GM18868 (cell line): ENCODE results near the gene SLC34A3.
"Not testable (repeated sequence)": the region's sequence is repeated elsewhere in the genome, so short reads cannot be mapped to it uniquely, and the experiment has no call there.

Source experiments
- ATAC-seq: cut with Tn5 transposase; IDR thresholded peaks from one replicate; pipeline ENCODE4 v1.9.1; 2021; ENCODE audit warnings: mild to moderate bottlenecking, moderate library complexity; ENCODE audit not compliant: unreplicated experiment

SLC34A3 gene

DNA sequence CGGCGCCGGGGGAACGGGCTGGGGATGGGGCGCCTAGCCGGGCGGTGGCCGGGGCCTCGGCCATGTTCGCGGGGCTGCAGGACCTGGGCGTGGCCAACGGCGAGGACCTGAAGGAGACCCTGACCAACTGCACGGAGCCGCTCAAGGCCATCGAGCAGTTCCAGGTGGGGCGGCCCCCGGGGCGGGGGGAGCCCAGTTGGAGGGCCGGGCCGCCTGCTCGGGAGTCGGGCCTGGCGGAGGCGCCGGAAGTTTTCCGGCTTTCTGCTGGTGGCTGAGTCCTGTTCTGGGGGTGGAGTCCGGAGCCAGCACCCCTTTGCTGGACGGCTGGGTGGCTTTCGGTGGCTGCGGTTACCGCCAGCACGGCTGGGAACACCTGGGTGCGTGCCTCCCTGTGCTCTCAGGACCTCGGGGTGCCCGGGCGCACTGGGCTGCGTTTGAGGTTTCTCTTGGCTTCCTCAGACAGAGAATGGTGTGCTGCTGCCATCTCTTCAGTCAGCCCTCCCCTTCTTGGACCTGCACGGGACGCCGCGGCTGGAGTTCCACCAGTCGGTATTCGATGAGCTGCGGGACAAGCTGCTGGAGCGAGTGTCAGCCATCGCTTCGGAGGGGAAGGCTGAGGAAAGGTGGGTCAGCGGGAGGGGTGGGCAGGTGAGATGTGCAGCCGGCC lies 24.9 kb downstream of the SLC34A3 start:
- peak; percentile 36 for ATAC-seq

DNA sequence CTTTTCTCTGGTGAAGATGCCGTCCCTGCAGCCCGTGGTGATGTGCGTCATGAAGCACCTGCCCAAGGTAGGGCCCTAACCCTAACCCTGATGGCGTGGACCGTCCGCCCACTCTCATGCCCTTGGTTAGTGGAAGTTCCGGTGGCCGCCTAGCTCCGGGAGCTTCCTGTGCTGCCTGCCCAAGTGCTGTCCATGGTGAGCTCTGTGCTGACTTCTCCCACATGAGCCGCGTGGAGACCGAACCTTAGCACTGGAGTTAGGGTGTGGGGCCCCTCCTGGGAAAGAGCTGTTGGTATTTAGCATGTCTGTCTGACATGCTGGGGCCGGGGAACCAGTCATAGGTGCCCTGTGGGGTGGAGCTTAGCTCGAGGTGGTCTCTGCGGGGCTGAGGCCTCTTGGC lies 25.7 kb downstream of the SLC34A3 start:
- ATAC-seq = no peak

DNA sequence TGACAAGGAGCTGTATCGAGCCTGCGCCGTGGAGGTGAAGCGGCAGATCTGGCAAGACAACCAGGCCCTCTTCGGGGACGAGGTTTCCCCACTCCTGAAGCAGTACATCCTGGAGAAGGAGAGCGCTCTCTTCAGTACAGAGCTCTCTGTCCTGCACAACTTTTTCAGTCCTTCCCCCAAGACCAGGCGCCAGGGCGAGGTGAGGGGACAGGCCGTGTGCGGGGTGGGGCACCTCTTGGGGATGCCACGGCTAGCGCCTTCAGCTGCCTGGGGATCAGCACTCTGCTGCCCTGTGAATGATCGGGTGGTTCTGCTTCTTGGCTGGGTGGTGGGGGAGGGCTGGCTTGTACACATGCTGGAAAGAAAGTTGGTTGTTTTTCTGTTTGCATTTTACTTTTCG lies 26.2 kb downstream of the SLC34A3 start:
- ATAC-seq = no peak

DNA sequence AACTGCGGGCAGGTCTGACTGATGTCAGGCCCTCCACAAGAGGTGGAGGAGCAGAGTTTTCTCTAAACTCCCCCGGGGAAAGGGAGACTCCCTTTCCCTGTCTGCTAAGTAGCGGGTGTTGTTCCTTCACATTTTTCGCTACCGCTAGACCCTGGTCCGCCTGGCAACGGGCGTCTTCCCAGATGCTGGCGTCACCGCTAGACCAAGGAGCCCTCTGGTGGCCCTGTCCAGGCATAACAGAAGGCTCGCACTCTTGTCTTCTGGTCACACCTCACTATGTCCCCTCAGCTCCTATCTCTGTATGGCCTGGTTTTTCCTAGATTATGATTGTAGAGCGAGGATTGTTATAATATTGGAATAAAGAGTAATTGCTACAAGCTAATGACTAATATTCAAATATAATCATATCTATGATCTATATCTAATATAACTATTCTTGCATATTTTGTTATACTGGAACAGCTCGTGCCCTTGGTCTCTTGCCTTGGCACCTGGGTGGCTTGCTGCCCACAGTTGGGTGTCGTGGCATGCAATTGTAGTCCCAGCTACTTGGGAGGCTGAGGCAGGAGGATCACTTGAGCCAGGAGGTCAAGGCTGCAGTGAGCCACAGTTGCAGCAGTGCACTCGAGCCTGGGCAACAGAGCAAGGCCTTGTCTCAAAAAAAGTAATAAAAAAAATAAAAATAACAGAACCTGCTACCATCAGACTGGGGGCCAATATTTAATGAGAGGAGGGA lies 31.6 kb downstream of the SLC34A3 start:
- ATAC-seq = not testable (repeated sequence)

DNA sequence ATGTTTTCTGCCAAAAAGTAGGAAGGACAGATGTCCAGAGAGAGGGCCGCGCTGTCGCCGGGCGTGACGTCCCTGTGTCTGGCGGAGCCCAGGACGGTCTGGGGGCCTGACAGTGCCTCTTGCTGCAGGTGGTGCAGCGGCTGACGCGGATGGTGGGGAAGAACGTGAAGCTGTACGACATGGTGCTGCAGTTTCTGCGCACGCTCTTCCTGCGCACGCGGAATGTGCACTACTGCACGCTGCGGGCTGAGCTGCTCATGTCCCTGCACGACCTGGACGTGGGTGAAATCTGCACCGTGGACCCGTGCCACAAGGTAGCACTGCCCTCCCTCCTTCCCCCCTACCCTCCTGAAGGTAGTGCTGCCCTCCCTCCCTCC lies 32.2 kb downstream of the SLC34A3 start:
- no peak for ATAC-seq

DNA sequence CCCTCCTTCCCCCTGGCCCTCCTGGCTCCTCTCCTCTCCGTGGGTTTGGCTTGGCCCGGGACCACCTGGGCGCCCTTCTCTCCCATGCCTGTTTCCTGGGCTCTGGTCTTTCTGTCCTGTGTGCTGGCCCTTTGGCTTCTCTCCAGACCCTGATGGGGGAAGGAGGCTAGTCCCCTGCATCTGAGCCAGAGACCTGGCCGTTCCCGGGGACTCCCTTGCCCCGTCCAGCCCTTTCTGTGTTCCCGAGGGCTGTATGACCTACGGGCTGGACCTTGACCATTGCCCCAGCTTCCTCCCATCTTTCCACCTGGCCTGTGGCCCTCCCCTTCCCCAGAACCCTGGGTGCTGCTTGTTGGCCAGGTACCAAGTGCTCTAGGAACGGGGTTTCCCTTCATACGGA lies 32.8 kb downstream of the SLC34A3 start:
- ATAC-seq = no peak

DNA sequence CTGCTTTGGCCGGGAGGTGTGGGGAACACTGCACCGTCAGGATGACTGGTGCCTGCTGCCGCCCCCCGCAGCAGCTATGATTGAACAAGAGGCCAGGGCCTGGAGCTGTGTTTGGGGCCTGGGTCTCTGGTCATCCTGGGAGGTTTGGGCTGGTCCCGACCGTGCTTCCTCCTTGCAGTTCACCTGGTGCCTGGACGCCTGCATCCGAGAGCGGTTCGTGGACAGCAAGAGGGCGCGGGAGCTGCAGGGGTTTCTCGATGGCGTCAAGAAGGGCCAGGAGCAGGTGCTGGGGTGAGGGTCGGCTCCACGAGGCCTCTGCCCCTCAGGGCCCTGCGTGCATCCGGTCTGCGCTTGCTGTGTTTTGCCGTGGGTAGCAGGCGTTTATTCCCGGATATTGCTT lies 33.4 kb downstream of the SLC34A3 start:
- ATAC-seq = no peak

DNA sequence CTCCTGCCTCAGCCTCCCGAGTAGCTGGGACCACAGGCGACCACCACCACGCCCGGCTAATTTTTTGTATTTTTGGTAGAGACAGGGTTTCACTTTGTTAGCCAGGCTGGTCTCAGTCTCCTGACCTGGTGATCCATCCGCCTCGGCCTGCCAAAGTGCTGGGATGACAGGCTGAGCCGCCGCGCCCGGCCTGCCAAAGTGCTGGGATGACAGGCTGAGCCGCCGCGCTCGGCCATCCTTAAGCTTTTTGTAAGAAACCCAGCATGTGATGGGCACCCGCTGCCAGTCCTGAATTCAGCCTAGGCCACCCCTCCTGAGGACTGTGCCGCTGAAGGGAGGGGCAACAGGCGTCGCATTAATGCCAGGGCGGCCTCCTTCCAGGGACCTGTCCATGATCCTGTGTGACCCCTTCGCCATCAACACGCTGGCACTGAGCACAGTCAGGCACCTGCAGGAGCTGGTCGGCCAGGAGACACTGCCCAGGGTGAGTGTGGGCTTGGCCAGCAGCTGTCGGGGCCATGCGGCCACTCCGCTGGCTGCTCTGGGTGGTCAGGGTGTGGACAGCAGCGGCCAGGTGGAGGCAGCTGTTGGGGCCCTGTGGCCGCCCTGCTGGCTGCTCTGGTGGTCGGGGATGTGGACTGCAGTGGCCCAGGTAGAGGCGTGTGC lies 34.9 kb downstream of the SLC34A3 start:
- no peak for ATAC-seq

DNA sequence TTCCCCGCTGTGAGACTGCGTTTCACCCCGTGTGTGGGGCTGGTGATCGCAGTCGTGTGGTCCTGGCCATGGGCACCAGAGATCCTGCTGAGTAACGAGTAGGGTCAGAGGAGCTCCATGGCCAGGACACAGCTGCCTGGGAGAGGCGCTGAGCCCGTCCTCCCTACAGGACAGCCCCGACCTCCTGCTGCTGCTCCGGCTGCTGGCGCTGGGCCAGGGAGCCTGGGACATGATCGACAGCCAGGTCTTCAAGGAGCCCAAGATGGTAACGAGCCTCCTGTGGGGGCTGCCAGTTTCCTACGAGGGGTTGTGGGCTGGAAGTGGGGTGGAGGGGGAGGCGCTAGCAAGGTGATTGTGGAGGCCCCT lies 35.4 kb downstream of the SLC34A3 start:
- ATAC-seq = no peak

DNA sequence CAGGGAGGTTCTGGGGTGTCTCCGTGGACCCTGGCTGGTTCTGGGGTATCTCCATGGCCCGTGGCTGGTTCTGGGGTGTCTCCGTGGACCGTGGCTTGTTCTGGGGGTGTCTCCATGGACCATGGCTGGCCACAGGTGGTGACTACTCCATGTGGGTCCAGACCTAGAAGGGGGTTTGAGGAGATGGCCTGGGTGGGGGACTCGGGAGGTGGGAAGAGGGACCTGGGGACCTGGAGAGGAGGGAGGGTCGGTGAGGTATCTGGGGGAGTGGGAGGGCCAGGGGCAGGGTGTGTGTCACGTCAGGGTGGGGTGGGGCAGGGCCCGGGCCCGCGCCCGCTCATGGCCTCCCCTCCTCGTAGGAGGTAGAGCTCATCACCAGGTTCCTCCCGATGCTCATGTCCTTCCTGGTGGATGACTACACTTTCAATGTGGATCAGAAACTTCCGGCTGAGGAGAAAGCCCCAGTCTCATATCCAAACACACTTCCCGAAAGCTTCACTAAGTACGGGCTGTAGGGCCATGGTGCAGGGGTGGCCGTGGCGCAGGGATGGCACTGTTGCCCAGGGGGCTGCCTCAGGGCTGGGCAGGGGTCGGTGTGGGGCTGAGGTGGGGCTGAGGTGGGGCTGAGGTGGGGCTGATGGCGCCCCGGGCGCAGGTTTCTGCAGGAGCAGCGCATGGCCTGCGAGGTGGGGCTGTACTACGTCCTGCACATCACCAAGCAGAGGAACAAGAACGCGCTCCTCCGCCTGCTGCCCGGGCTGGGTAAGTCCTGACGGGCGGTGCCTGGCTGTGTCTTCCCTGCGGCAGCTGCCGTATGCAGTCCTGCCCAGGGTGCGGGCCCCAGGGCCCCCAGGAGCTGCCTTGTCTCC lies 36.1 kb downstream of the SLC34A3 start:
- ATAC-seq = no peak

DNA sequence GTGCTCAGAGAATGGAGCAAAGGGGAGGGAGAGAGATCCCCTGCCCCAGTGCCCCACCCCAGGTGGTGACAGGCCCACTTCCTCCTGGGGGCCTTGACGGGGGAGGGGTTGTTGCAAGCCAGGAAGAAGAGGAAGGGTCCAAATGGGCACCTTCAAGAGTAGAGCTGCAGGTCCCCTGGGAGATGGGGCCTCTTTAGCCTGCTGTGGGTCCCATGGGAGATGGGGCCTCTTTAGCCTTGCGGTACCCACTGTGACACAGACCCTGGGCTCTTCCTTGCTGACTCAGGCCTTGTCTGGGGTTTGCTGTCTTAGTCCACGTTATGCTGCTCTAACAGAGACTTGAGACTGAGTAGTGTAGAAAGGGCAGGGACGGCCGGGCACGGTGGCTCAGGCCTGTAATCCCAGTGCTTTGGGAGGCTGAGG lies 37.2 kb downstream of the SLC34A3 start:
- peak; percentile 53 for ATAC-seq

DNA sequence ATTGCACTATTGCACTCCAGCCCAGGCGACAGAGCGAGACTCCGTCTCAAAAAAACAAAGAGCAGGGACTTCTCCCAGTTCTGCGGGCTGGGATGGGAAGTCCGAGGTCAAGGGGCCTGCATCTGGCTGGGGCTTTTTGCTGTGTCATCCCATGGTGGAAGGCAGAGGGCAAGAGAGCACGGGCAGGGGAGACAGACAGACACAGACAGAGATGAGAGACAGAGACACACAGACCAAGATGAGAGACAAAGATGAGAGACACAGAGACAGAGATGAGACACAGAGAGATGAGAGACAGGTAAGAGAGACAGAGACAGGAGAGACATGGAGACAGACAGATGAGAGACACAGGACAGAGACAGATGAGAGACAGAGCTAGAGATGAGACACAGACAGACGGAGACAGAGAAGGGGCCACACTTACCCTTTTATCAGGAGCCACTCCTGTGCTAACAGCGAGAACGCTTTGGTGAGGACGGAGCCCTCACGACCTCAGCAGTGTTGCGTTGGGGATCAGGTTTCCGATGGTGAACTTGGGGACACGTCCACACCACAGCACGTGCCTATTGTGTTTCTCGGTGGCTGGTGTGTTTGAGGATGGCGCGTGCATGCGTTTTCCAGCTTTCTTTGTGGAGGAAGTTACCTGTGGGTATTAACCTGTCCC lies 38.0 kb downstream of the SLC34A3 start:
- no peak for ATAC-seq

DNA sequence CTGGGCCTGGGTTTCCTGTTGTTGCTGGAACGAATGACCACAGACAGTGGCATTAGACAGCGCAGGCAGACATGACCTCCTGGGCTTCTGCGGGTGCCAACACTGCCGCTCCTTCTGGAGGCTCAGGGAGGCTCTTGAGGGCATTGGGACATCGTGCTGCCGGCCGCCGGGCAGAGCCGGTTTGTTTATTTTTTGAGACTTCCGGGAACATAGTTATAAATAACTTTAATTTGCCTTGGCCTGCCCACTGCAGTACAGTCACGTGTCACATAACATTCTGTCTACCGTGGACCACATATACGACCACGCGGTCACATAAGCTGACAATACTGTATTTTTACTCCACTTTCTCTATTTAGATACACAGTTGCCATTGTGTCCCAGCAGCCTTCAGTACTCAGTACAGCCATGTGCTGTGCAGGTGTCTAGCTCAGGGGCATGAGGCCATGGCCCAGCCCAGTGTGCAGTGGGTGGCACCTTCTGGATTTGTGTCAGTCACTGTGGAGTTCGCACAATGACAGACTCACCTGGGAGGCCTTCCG lies 38.6 kb downstream of the SLC34A3 start:
- ATAC-seq = no peak

DNA sequence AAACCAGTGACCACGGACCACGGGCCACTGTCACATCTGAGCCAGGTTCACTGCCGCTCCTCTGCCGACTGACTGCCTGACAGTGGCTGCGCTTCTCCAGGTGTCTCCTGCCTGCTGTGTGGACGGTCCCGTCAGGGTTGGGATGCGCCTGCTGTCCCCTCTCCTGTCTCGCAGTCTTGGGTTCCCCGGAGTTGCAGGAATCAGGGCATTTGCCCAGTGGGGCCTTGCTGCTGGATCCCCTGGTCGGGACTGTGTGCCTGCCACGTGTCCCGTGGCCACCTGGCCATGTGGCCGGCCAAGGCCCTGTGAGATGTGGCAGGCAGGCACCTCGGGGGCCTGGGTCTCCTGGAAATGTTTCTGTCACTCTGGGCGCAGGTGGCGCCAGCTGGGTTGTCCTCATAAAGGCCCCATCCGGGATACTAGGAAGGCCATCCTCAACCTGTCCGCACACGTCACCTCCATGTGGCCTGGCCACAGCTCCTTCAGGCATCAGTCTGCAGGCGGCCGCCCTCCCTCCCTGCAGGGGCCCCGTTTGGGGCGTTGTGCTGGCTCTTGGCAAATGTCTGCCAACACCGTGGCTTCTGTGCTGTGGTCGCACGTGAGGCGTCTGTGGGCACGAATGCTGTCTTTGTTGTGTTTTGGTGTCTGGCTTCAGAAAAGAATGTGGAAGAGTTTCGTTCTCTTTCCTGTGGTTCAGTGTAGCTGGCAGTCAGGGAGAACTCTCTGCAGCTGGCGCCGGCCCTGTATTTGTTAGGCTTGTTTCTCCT lies 40.4 kb downstream of the SLC34A3 start:
- no peak for ATAC-seq

DNA sequence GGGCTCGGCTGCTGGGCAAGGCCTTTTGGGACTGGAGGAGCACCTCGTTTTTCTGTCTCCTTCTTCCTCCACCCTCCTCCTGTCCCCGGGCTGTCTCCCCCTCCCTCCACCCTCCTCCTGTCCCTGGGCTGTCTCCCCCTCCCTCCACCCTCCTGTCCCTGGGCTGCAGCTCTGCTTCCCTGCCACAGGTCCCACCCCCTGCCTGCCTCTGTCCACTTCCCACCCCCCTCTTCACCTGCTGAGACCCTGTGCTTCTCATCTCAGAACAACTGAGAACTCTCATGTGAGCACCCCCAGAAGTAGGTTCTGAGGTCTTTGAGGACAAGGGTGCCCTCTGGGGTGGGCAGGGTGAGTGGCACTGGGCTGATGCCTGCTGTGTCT lies 41.0 kb downstream of the SLC34A3 start:
- ATAC-seq = no peak

DNA sequence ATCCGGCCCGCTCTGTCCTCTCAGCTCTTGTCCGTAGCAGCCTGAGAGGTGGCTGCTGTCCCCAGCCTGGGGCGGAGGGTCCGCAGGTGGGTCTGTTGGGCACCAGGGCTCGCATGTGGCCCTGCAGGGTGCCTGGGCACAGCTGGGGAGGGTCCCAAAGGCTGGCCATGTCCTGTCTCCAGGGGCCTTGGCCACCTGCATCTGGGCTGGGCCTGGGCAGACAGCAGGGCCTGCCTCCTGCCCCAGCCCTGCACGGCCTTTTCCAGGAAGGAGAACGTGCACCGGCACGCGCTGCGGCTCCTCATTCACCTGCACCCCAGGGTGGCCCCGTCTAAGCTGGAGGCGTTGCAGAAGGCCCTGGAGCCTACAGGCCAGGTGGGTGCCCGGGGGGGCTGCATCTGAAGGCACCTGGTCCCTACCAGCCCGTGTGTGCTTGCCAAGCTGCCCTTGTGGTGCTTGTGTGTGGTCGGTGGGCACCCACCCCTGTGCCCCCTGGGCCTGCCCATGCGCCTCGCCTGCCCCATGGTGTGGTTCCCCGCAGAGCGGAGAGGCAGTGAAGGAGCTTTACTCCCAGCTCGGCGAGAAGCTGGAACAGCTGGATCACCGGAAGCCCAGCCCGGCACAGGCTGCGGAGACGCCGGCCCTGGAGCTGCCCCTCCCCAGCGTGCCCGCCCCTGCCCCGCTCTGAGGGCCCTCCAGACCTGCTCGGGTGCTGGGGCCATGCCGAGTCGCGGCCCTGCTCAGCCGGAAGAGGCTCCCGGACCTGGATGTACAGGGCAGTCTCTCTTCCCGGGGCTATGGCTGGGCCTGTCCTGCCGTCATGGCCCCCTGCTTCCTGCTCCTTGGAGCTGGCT lies 41.8 kb downstream of the SLC34A3 start:
- no peak for ATAC-seq

DNA sequence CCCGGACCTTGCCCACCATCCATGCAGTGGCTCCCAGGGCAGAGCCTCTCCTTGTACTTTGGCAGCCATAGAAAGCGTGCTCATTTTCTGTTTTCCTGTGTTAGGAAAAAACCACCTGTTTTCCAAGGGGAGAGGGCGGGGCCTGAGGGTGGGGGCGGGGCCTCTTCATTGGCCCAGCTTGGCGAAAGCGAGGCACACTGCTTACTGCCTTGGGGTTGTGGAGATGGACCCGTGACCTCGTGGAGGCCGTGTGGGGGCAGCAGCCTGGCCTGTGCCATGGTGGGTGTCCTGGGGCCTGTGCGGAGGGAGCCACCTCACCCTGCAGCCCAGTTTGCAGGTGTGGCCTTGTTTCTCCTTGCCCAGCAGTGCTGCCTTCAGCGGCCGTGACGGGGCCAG lies 42.4 kb downstream of the SLC34A3 start:
- ATAC-seq = no peak

DNA sequence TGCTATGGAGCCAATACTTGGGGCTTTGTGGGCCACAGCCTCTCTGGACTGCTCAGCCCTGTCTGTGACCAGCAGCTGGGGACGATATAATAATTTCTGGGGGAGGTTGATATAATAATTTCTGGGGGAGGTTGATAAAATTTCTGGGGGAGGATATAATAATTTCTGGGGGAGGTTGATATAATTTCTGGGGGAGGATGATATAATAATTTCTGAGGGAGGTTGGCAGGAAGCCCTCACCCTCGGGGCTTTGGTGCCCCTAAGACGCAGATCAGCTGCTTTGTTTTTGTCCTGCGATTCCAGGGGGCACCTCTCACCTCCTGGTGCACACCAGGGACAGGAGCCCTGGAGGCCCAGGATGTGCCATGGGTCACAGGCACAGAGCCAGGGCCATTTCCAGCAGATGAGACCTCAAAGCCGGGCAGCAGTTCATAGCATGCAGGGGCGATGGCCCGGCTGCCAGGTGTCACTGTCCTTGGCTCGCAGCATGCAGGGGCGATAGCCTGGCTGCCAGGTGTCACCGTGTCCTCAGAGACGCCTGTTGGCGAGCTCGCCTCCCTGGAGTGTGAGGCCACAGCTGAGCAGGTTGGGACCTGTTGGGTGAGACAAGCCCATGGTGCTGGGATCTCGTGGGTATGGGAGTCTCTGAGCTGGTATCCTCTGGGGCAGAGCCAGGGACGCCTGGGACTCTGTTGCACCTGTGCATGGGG lies 43.1 kb downstream of the SLC34A3 start:
- ATAC-seq = no peak
